ENCODE results near the gene PNMA8B. TPM values are rescaled to one million over a fixed set of nuclear protein-coding genes. Genes with fewer than 3 reads are reported as not detected.
"Not testable (repeated sequence)": the region's sequence is repeated elsewhere in the genome, so short reads cannot be mapped to it uniquely, and the experiment has no call there.

PNMA8B gene
- total RNA-seq, 1 donor from 2014 or later, result 15.8 TPM

GRCh38 chr19:46524308-46524707 lies 28.6 kb upstream of the PNMA8B start:
- no peak for DNase-seq (ENCODE audit: low spot score in 2 of 2)
- H3K4me1 ChIP-seq, result no peaks in the 10 kb centered on the region
- intact Hi-C loops (cut with DNase I), result no loop called here
- H3K9me3 ChIP-seq, result no peaks in the 10 kb centered on the region
- no peaks in the 10 kb centered on the region for H3K36me3 ChIP-seq
- H3K4me3 ChIP-seq, result no peak overlapping the region
- no peak for TF ChIP-seq CTCF (IDR thresholded peaks at IDR 0.05)
- no peak overlapping the region for H3K27ac ChIP-seq
- no peaks in the 10 kb centered on the region for H3K27me3 ChIP-seq

GRCh38 chr19:46522988-46523387 lies 27.3 kb upstream of the PNMA8B start:
- H3K36me3 ChIP-seq; intact Hi-C loops (cut with DNase I); H3K27me3 ChIP-seq; H3K4me3 ChIP-seq; H3K9me3 ChIP-seq; H3K4me1 ChIP-seq; H3K27ac ChIP-seq; DNase-seq (ENCODE audit: low spot score in 2 of 2): not testable (repeated sequence)

- TF ChIP-seq CTCF (IDR thresholded peaks at IDR 0.05), result no peak
- no peaks in the 10 kb centered on the region for H3K27me3 ChIP-seq
- intact Hi-C loops (cut with DNase I), result no loop called here
Measured at GRCh38 chr19:46521241-46521868, 25.7 kb upstream of the PNMA8B start.

GRCh38 chr19:46520616-46521015 lies 24.9 kb upstream of the PNMA8B start:
- no peaks in the 10 kb centered on the region for H3K4me1 ChIP-seq
- H3K4me3 ChIP-seq, result no peak overlapping the region
- no peaks in the 10 kb centered on the region for H3K9me3 ChIP-seq
- no peaks in the 10 kb centered on the region for H3K36me3 ChIP-seq
- DNase-seq (ENCODE audit: low spot score in 2 of 2), result no peak
- intact Hi-C loops (cut with DNase I), result no loop called here
- H3K27me3 ChIP-seq, result no peaks in the 10 kb centered on the region
- TF ChIP-seq CTCF (IDR thresholded peaks at IDR 0.05), result no peak
- no peak overlapping the region for H3K27ac ChIP-seq

More at GRCh38 chr19:46521241-46521868, 25.7 kb upstream of the PNMA8B start:
- Histone ChIP-seq H3K4me1 (no peaks in the 10 kb centered on the region), H3K36me3 (no peaks in the 10 kb centered on the region), H3K9me3 (no peaks in the 10 kb centered on the region), H3K4me3 (no peak overlapping the region), H3K27ac (no peak overlapping the region)
- DNase-seq (ENCODE audit: low spot score in 2 of 2), result no peak

- intact Hi-C loops (cut with DNase I), result no loop called here
- DNase-seq (ENCODE audit: low spot score in 2 of 2), result no peak
- Histone ChIP-seq H3K27ac (no peak overlapping the region), H3K27me3 (no peaks in the 10 kb centered on the region), H3K4me3 (no peak overlapping the region), H3K9me3 (no peaks in the 10 kb centered on the region), H3K36me3 (no peaks in the 10 kb centered on the region), H3K4me1 (peaks cover 3 to 10% of the 10 kb centered on the region in 2 donors)
- TF ChIP-seq CTCF (IDR thresholded peaks at IDR 0.05), result no peak
Measured at GRCh38 chr19:46517471-46517870, 21.8 kb upstream of the PNMA8B start.

- DNase-seq (ENCODE audit: low spot score in 2 of 2), result no peak
- H3K9me3 ChIP-seq, result peaks cover 0 to 6% of the 10 kb centered on the region in 2 donors
- H3K27me3 ChIP-seq, result no peaks in the 10 kb centered on the region
- intact Hi-C loops (cut with DNase I), result no loop called here
- no peak overlapping the region for H3K4me3 ChIP-seq
- H3K36me3 ChIP-seq, result no peaks in the 10 kb centered on the region
- peak; percentile 54 to 70 (median 57) for TF ChIP-seq CTCF (IDR thresholded peaks at IDR 0.05)
- no peak overlapping the region for H3K27ac ChIP-seq
- peaks cover 3 to 10% of the 10 kb centered on the region in 2 donors for H3K4me1 ChIP-seq
Measured at GRCh38 chr19:46515879-46516350, 20.2 kb upstream of the PNMA8B start.
